Liver (tissue), 9 donors: Measurements from ENCODE around the gene RBL2. TPM values are rescaled to one million over a fixed set of nuclear protein-coding genes. Genes with fewer than 3 reads are reported as not detected.

Experiments
- DNase-seq: peaks from one replicate; pipeline ENCODE4 v3.0.0-alpha.2; 2017; ENCODE audit warnings: low spot score
- H3K27ac ChIP-seq, 2 donors: one replicate each; pipeline ENCODE4 v1.7.0; 2013; ENCODE audit warnings: inconsistent platforms in 2 of 2, low read length in 2 of 2, control low read depth in 1 of 2, low read depth in 1 of 2, mild to moderate bottlenecking in 1 of 2
- H3K27me3 ChIP-seq, 4 donors: one replicate each; pipeline versions ENCODE4 v1.6.1 to v1.7.0; 2013; ENCODE audit warnings: low read length in 3 of 4, inconsistent platforms in 1 of 4, mild to moderate bottlenecking in 1 of 4, moderate library complexity in 1 of 4; ENCODE audit not compliant: control insufficient read depth in 4 of 4, insufficient read depth in 4 of 4
- H3K36me3 ChIP-seq, 4 donors: one replicate each; pipeline versions ENCODE4 v1.6.1 to v1.7.0; 2013; ENCODE audit warnings: low read length in 3 of 4, mild to moderate bottlenecking in 3 of 4, low read depth in 1 of 4, moderate library complexity in 1 of 4; ENCODE audit not compliant: control insufficient read depth in 4 of 4, insufficient read depth in 3 of 4
- H3K4me1 ChIP-seq, 4 donors: one replicate each; pipeline versions ENCODE4 v1.6.1 to v1.7.0; 2013; ENCODE audit warnings: low read length in 3 of 4, mild to moderate bottlenecking in 3 of 4, moderate library complexity in 1 of 4; ENCODE audit not compliant: control insufficient read depth in 4 of 4, insufficient read depth in 4 of 4
- H3K4me3 ChIP-seq, 3 donors: one replicate each; pipeline versions ENCODE4 v1.6.1 to v1.7.0; 2013; ENCODE audit warnings: low read length in 3 of 3, control low read depth in 1 of 3, low read depth in 1 of 3, mild to moderate bottlenecking in 1 of 3
- H3K9ac ChIP-seq, 2 donors: one replicate each; pipeline ENCODE4 v1.7.0; 2013; ENCODE audit warnings: low read length in 2 of 2, mild to moderate bottlenecking in 2 of 2, moderate library complexity in 2 of 2, control low read depth in 1 of 2, low read depth in 1 of 2
- H3K9me3 ChIP-seq, 4 donors: one replicate each; pipeline versions ENCODE4 v1.6.1 to v1.7.0; 2013; ENCODE audit warnings: low read length in 3 of 4; ENCODE audit not compliant: control insufficient read depth in 4 of 4
- ATF3 ChIP-seq: IDR thresholded peaks from 2 replicates; pipeline ENCODE4 v1.6.1; 2016; ENCODE audit warnings: antibody characterized with exemption
- EGR1 ChIP-seq, 2 donors: IDR thresholded peaks; 2 replicates each; pipeline ENCODE4 v1.6.1; 2016 to 2018; ENCODE audit warnings: antibody characterized with exemption in 2 of 2, low read depth in 2 of 2
- FOXA1 ChIP-seq: IDR thresholded peaks from 2 replicates; pipeline ENCODE4 v1.6.1; 2016; ENCODE audit warnings: antibody characterized with exemption
- FOXA2 ChIP-seq: IDR thresholded peaks from 2 replicates; pipeline ENCODE4 v1.6.1; 2016; ENCODE audit warnings: antibody characterized with exemption
- GABPA ChIP-seq, 2 donors: IDR thresholded peaks in 1 of 2; conservative IDR thresholded peaks in 1 of 2; 2 replicates each; pipeline ENCODE4 v1.6.1; 2016; ENCODE audit warnings: antibody characterized with exemption in 2 of 2, mild to moderate bottlenecking in 1 of 2, moderate library complexity in 1 of 2
- HNF4A ChIP-seq, 2 donors: conservative IDR thresholded peaks; 2 replicates each; pipeline ENCODE4 v1.6.1; 2016; ENCODE audit warnings: antibody characterized with exemption in 2 of 2, mild to moderate bottlenecking in 2 of 2
- HNF4G ChIP-seq: IDR thresholded peaks from 2 replicates; pipeline ENCODE4 v1.6.1; 2016; ENCODE audit warnings: antibody characterized with exemption
- JUND ChIP-seq, 2 donors: IDR thresholded peaks; 2 replicates each; pipeline ENCODE4 v1.6.1; 2016; ENCODE audit warnings: antibody characterized with exemption in 2 of 2
- NR2F2 ChIP-seq: IDR thresholded peaks from 2 replicates; pipeline ENCODE4 v1.6.1; 2016; ENCODE audit warnings: antibody characterized with exemption
- RAD21 ChIP-seq, 2 donors: IDR thresholded peaks; 2 replicates each; pipeline ENCODE4 v1.6.1; 2016; ENCODE audit warnings: antibody characterized with exemption in 2 of 2, mild to moderate bottlenecking in 2 of 2
- REST ChIP-seq: IDR thresholded peaks from 2 replicates; pipeline ENCODE4 v1.6.1; 2016; ENCODE audit warnings: antibody characterized with exemption, mild to moderate bottlenecking
- RXRA ChIP-seq, 2 donors: IDR thresholded peaks; 2 replicates each; pipeline ENCODE4 v1.6.1; 2017 to 2018; ENCODE audit warnings: antibody characterized with exemption in 2 of 2, mild to moderate bottlenecking in 1 of 2
- SP1 ChIP-seq: IDR thresholded peaks from 2 replicates; pipeline ENCODE4 v1.6.1; 2018; ENCODE audit warnings: antibody characterized with exemption, mild to moderate bottlenecking
- YY1 ChIP-seq: IDR thresholded peaks from 2 replicates; pipeline ENCODE4 v1.6.1; 2016; ENCODE audit warnings: antibody characterized with exemption, mild to moderate bottlenecking
- WGBS: extraction: QIAGEN DNeasy Blood & Tissue Kit; methylation state at CpG from one replicate; pipeline ENCODE4 v1.1.7; 2013; 5-methylcytosine and 5-hydroxymethylcytosine counted together
- polyA plus RNA-seq, 2 donors: library from polyadenylated mRNA; stranded (reverse) in 1 of 2; unstranded in 1 of 2; fragments of 200-250 nt in 1 of 2; fragments of >200 nt in 1 of 2; fragmentation: Nextera tagmentation in 1 of 2; extraction: Ambion mirVana in 1 of 2; gene quantifications; one replicate each; pipeline versions ENCODE4 v1.2.1 to v1.2.3, GENCODE V29; 2013 to 2015
- total RNA-seq, 2 donors: library from RNA; depleted of rRNA; stranded (reverse); fragments of >200 nt; gene quantifications; one replicate each; pipeline ENCODE4 v1.2.3, GENCODE V29; 2014
- TF ChIP-seq, protein P1 (sequence below): IDR thresholded peaks from 2 replicates; pipeline ENCODE4 v1.6.1; 2016; ENCODE audit warnings: antibody characterized with exemption
- TF ChIP-seq, protein P2 (sequence below): IDR thresholded peaks from 2 replicates; pipeline ENCODE4 v1.6.1; 2016; ENCODE audit warnings: antibody characterized with exemption
- TF ChIP-seq, protein P3 (sequence below): fragments of 150-350 bp; IDR thresholded peaks from 2 replicates; pipeline ENCODE4 v1.5.1; 2017; ENCODE audit warnings: improper control_type of control experiment, low read depth, low read length; ENCODE audit not compliant: missing input control
- donor health status: healthy.
- donor health status: healthy.
- donor health status: healthy.
- donor health status: healthy.
- donor health status: healthy.

Gene RBL2
- total and polyA plus RNA-seq, 4 donors: 19.2 to 64.3 (median 28.4) TPM

DNA sequence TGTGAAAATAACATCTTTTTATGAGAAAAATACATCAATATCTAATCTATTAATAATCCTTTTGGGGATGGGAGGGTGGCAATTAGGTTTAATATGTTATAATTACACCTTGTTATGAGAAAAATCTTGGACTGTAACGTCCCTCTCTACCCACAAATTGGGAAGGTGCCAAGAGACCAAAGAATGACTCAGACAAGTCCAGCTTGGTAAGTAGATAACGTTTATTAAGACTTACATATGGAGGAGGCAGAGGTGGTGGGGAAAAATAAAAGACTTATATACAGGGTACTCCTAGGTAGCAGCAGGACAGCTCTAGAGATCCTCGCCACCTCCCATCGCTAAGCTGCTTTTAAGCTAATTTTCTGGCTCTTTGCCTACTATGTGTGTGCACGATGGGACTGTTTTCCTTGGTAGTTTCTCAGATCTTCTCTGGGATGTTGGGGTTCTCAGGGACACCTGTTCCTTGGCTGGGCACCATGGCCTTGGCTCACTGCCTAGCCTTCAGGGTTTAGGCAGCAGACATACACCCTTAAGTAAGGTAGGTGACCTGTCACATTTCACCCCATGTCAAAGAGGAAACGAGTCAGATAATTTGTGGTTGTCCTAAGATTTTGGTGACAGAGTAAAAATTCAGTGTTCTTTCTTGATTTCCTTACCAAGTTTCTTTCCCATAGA lies 31.5 kb downstream of the RBL2 start:
- 75% methylated on average over 6 of the region's 6 CpGs for WGBS
- Histone ChIP-seq H3K4me1 (no peaks in the 10 kb centered on the region), H3K9ac (no peak overlapping the region), H3K27ac (no peak overlapping the region), H3K9me3 (no peaks in the 10 kb centered on the region), H3K36me3 (peaks cover 5 to 64% (median 42%) of the 10 kb centered on the region in 4 donors), H3K4me3 (no peak overlapping the region), H3K27me3 (no peaks in the 10 kb centered on the region)
- no peak for DNase-seq
- no peak for TF ChIP-seq SP1
- TF ChIP-seq, protein P1, sequence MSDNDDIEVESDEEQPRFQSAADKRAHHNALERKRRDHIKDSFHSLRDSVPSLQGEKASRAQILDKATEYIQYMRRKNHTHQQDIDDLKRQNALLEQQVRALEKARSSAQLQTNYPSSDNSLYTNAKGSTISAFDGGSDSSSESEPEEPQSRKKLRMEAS: no peak
- TF ChIP-seq, protein P2, sequence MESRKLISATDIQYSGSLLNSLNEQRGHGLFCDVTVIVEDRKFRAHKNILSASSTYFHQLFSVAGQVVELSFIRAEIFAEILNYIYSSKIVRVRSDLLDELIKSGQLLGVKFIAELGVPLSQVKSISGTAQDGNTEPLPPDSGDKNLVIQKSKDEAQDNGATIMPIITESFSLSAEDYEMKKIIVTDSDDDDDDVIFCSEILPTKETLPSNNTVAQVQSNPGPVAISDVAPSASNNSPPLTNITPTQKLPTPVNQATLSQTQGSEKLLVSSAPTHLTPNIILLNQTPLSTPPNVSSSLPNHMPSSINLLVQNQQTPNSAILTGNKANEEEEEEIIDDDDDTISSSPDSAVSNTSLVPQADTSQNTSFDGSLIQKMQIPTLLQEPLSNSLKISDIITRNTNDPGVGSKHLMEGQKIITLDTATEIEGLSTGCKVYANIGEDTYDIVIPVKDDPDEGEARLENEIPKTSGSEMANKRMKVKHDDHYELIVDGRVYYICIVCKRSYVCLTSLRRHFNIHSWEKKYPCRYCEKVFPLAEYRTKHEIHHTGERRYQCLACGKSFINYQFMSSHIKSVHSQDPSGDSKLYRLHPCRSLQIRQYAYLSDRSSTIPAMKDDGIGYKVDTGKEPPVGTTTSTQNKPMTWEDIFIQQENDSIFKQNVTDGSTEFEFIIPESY: no peak

- 74% methylated on average over 2 of the region's 2 CpGs for WGBS
Measured at GRCh38 chr16:53476867-53477266, 42.6 kb downstream of the RBL2 start.

More at GRCh38 chr16:53476867-53477266, 42.6 kb downstream of the RBL2 start:
- Histone ChIP-seq H3K9ac (no peak overlapping the region), H3K27me3 (no peaks in the 10 kb centered on the region), H3K27ac (no peak overlapping the region), H3K4me3 (no peak overlapping the region), H3K4me1 (peaks cover 5 to 18% (median 9%) of the 10 kb centered on the region in 4 donors), H3K36me3 (peaks cover 9 to 30% (median 15%) of the 10 kb centered on the region in 4 donors), H3K9me3 (no peaks in the 10 kb centered on the region)
- DNase-seq: no peak
- TF ChIP-seq, protein P1: no peak
- TF ChIP-seq FOXA1: no peak
- no peak for TF ChIP-seq YY1
- TF ChIP-seq ATF3: no peak
- TF ChIP-seq EGR1 (IDR thresholded peaks at IDR 0.05; ENCODE audit: low read depth in 2 of 2): no peak
- no peak for TF ChIP-seq RXRA (IDR thresholded peaks at IDR 0.05)
- no peak for TF ChIP-seq GABPA (IDR thresholded peaks at IDR 0.05 in 1 of 2, conservative IDR thresholded peaks at IDR 0.05 in 1 of 2)
- TF ChIP-seq FOXA2: no peak
- TF ChIP-seq HNF4A (conservative IDR thresholded peaks at IDR 0.05): no peak
- no peak for TF ChIP-seq NR2F2
- TF ChIP-seq HNF4G: no peak
- TF ChIP-seq, protein P2: no peak
- no peak for TF ChIP-seq SP1
- TF ChIP-seq JUND (IDR thresholded peaks at IDR 0.05): no peak
- TF ChIP-seq RAD21 (IDR thresholded peaks at IDR 0.05): no peak
- TF ChIP-seq, protein P3, sequence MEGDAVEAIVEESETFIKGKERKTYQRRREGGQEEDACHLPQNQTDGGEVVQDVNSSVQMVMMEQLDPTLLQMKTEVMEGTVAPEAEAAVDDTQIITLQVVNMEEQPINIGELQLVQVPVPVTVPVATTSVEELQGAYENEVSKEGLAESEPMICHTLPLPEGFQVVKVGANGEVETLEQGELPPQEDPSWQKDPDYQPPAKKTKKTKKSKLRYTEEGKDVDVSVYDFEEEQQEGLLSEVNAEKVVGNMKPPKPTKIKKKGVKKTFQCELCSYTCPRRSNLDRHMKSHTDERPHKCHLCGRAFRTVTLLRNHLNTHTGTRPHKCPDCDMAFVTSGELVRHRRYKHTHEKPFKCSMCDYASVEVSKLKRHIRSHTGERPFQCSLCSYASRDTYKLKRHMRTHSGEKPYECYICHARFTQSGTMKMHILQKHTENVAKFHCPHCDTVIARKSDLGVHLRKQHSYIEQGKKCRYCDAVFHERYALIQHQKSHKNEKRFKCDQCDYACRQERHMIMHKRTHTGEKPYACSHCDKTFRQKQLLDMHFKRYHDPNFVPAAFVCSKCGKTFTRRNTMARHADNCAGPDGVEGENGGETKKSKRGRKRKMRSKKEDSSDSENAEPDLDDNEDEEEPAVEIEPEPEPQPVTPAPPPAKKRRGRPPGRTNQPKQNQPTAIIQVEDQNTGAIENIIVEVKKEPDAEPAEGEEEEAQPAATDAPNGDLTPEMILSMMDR: no peak
- no peak for TF ChIP-seq REST
